Spleen (tissue), 11 donors: ENCODE data around the gene CEBPE. TPM values are rescaled to one million over a fixed set of nuclear protein-coding genes. Genes with fewer than 3 reads are reported as not detected.
A peak's percentile ranks its signal among the peaks of the same experiment; 100 is the strongest.

ENCODE experiments used
- DNase-seq: peaks from one replicate; pipeline ENCODE4 v3.0.0-alpha.2; 2020
- H3K27ac ChIP-seq, 8 donors: fragments of 200-600 bp; sonication (generic) in 7 of 8; 1 replicate in 4 of 8; 2 replicates in 4 of 8; pipeline versions ENCODE4 v1.5.0 to v1.8.0; 2016 to 2021; ENCODE audit warnings: inconsistent platforms in 4 of 8, mild to moderate bottlenecking in 4 of 8, moderate library complexity in 1 of 8
- H3K27me3 ChIP-seq, 7 donors: fragments of 200-600 bp; sonication (generic) in 6 of 7; replicated peaks in 1 of 7; 1 replicate in 4 of 7; 2 replicates in 3 of 7; pipeline versions ENCODE4 v1.5.0 to v1.8.0; 2016 to 2021; ENCODE audit warnings: inconsistent platforms in 3 of 7, mild to moderate bottlenecking in 1 of 7
- H3K36me3 ChIP-seq, 6 donors: fragments of 200-600 bp; sonication (generic) in 5 of 6; 1 replicate in 4 of 6; 2 replicates in 2 of 6; pipeline versions ENCODE4 v1.5.0 to v1.8.0; 2016 to 2021; ENCODE audit warnings: inconsistent platforms in 2 of 6
- H3K4me1 ChIP-seq, 6 donors: fragments of 200-600 bp; sonication (generic) in 5 of 6; 1 replicate in 3 of 6; 2 replicates in 3 of 6; pipeline versions ENCODE4 v1.5.0 to v1.8.0; 2016 to 2021; ENCODE audit warnings: inconsistent platforms in 3 of 6
- H3K4me3 ChIP-seq, 8 donors: fragments of 200-600 bp; sonication (generic) in 7 of 8; 1 replicate in 4 of 8; 2 replicates in 4 of 8; pipeline versions ENCODE4 v1.5.0 to v1.8.0; 2016 to 2021; ENCODE audit warnings: inconsistent platforms in 4 of 8, mild to moderate bottlenecking in 4 of 8, moderate library complexity in 2 of 8
- H3K9me3 ChIP-seq, 8 donors: fragments of 200-600 bp; sonication (generic) in 7 of 8; 1 replicate in 4 of 8; 2 replicates in 4 of 8; pipeline versions ENCODE4 v1.5.0 to v1.8.0; 2016 to 2021; ENCODE audit warnings: inconsistent platforms in 4 of 8
- CTCF ChIP-seq, 11 experiments: fragments of 200-600 bp in 7 of 11; fragments of 450-650 bp in 4 of 11; sonication (generic) in 4 of 11; IDR thresholded peaks in 8 of 11; conservative IDR thresholded peaks in 3 of 11; 1 replicate in 7 of 11; 2 replicates in 4 of 11; pipeline versions ENCODE4 v1.4.0 to v1.8.0; 2016 to 2021; ENCODE audit warnings: antibody characterized with exemption in 11 of 11, inconsistent platforms in 4 of 11, mild to moderate bottlenecking in 1 of 11
- POLR2A ChIP-seq, 3 donors: fragments of 450-650 bp; IDR thresholded peaks; one replicate each; pipeline ENCODE4 v1.5.1; 2017; ENCODE audit warnings: antibody characterized with exemption in 3 of 3, mild to moderate bottlenecking in 1 of 3
- POLR2AphosphoS5 ChIP-seq, 3 donors: sonication (generic); formaldehyde crosslinking; IDR thresholded peaks; one replicate each; pipeline ENCODE4 v1.5.1; 2017; ENCODE audit warnings: antibody characterized with exemption in 3 of 3
- WGBS, 5 donors: extraction: QIAGEN DNeasy Blood & Tissue Kit in 3 of 5; methylation state at CpG; one replicate each; pipeline versions ENCODE4 v1.1.5 to v1.1.7; 2013 to 2018; 5-methylcytosine and 5-hydroxymethylcytosine counted together
- intact Hi-C: fragments of 100-400 bp; cut with DNase I; formaldehyde crosslinking; loops from one replicate; pipeline ENCODE4 v1.15.0; 2023; ENCODE audit warnings: low total_unique reads
- polyA plus RNA-seq, 3 donors: library from polyadenylated mRNA; stranded (reverse); fragments of 200-250 nt; gene quantifications; one replicate each; pipeline ENCODE4 v1.2.1, GENCODE V29; 2013
- total RNA-seq, 7 donors: library from RNA; depleted of rRNA in 3 of 7; stranded (reverse); fragments of >200 nt in 3 of 7; fragmentation: NEBNext Ultra II Directional in 4 of 7; extraction: Animal tissue kit (Norgen Biotek cat#: 25700) in 4 of 7; gene quantifications; one replicate each; pipeline versions ENCODE4 v1.1.0 to v1.2.1, GENCODE V29; 2016 to 2021
- donor health status: healthy with polysubstance abuse.
- donor health status: DM: no; HTN: no; CAD: no; lungs with moderate emphysema.
- donor health status: DM: no; HTN: no; CAD: no.
- donor health status: Bipolar disorder and iron deficiency.
- donor health status: healthy.
- donor health status: DM: no; HTN: no; CAD: no.
- donor health status: DM: yes; HTN: yes; CAD: no.

Gene CEBPE
- total and polyA plus RNA-seq, 10 donors: 0.64 to 9.6 (median 1.5) TPM

- intact Hi-C loops: no loop called here
- peaks cover 10 to 48% (median 25%) of the 10 kb centered on the region in 6 donors for H3K4me1 ChIP-seq
- no peak overlapping the region for H3K27ac ChIP-seq
- H3K27me3 ChIP-seq: no peaks in the 10 kb centered on the region
- H3K36me3 ChIP-seq: peaks cover 0 to 32% (median 17%) of the 10 kb centered on the region in 6 donors
- no peaks in the 10 kb centered on the region for H3K9me3 ChIP-seq
- no peak for TF ChIP-seq POLR2A (IDR thresholded peaks at IDR 0.05)
- TF ChIP-seq CTCF (IDR thresholded peaks at IDR 0.05 in 8 of 11, conservative IDR thresholded peaks at IDR 0.05 in 3 of 11): no peak
- no peak for TF ChIP-seq POLR2AphosphoS5 (IDR thresholded peaks at IDR 0.05)
- 86 to 93% (median 90%) methylated on average over 6 of the region's 6 CpGs for WGBS, 5 donors
- H3K4me3 ChIP-seq: no peak overlapping the region
- peak; percentile 28 for DNase-seq
These were observed 17.7 kb downstream of the CEBPE start for GRCh38 chr14:23101213-23101970.

GRCh38 chr14:23099212-23099861 is 19.7 kb downstream of the CEBPE start:
- peaks cover 10 to 44% (median 24%) of the 10 kb centered on the region in 6 donors for H3K4me1 ChIP-seq
- intact Hi-C loops: no loop called here
- 88 to 95% (median 91%) methylated on average over 10 of the region's 10 CpGs for WGBS, 5 donors
- no peaks in the 10 kb centered on the region for H3K9me3 ChIP-seq
- no peaks in the 10 kb centered on the region for H3K27me3 ChIP-seq
- no peak for TF ChIP-seq POLR2A (IDR thresholded peaks at IDR 0.05)
- H3K4me3 ChIP-seq: no peak overlapping the region
- no peak overlapping the region for H3K27ac ChIP-seq
- peak; percentile 41 for DNase-seq
- H3K36me3 ChIP-seq: peaks cover 0 to 32% (median 17%) of the 10 kb centered on the region in 6 donors

DNA sequence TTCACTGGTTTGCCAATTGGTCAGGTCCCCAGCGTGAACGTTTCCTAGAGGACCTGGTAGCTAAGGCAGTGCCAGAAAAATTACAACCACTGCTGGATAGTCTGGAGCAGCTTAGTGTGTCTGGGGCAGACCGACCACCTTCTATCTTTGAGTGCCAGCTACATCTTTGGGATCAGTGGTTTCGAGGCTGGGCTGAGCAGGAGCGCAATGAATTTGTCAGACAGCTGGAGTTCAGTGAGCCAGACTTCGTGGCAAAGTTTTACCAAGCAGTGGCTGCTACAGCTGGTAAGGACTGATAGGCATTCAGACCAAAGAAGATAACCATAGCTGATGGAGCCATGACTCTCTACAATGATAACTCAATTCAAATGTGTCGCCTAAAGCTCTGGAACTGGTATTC is 21.3 kb downstream of the CEBPE start:
- no peaks in the 10 kb centered on the region for H3K9me3 ChIP-seq
- 84 to 92% (median 90%) methylated on average over 7 of the region's 7 CpGs for WGBS, 5 donors
- H3K4me1 ChIP-seq: peaks cover 23 to 60% (median 38%) of the 10 kb centered on the region in 6 donors

More for the DNA sequence above, 21.3 kb downstream of the CEBPE start:
- Histone ChIP-seq H3K27ac (no peak overlapping the region), H3K27me3 (no peaks in the 10 kb centered on the region), H3K4me3 (no peak overlapping the region), H3K36me3 (peaks cover 0 to 39% (median 20%) of the 10 kb centered on the region in 6 donors)
- intact Hi-C loops: no loop called here
- DNase-seq: peak; percentile 48
- TF ChIP-seq POLR2AphosphoS5 (IDR thresholded peaks at IDR 0.05) (no peak), CTCF (IDR thresholded peaks at IDR 0.05 in 8 of 11, conservative IDR thresholded peaks at IDR 0.05 in 3 of 11) (no peak), POLR2A (IDR thresholded peaks at IDR 0.05) (no peak)
